Omental fat pad (tissue), 4 donors: Measurements from ENCODE around the gene FAM131C. TPM values are rescaled to one million over a fixed set of nuclear protein-coding genes. Genes with fewer than 3 reads are reported as not detected.
A peak's percentile ranks its signal among the peaks of the same experiment; 100 is the strongest.

Source experiments
- ATAC-seq: fragments of 150-250 bp; one replicate; pipeline ENCODE4 v1.9.1; 2016; ENCODE audit warnings: mild to moderate bottlenecking, moderate library complexity; ENCODE audit not compliant: low FRiP score
- DNase-seq: peaks from one replicate; pipeline ENCODE4 v3.0.0-alpha.2; 2019; ENCODE audit warnings: low spot score
- total RNA-seq, 4 donors: library from RNA; depleted of rRNA; stranded (reverse); fragments of >200 nt; gene quantifications; one replicate each; pipeline ENCODE4 v1.1.0, GENCODE V29; 2016
- TF ChIP-seq, protein P1 (sequence below), 3 donors: fragments of 450-650 bp; IDR thresholded peaks; one replicate each; pipeline ENCODE4 v1.5.1; 2016 to 2017; ENCODE audit warnings: antibody characterized with exemption in 3 of 3, mild to moderate bottlenecking in 3 of 3, moderate library complexity in 2 of 3

FAM131C gene
- total RNA-seq, 4 donors from 2014 or later, result not detected

GRCh38 chr1:16015960-16016901, 57.2 kb downstream of the FAM131C start:
- DNase-seq (no peak), ATAC-seq (no peak)
- TF ChIP-seq, protein P1, sequence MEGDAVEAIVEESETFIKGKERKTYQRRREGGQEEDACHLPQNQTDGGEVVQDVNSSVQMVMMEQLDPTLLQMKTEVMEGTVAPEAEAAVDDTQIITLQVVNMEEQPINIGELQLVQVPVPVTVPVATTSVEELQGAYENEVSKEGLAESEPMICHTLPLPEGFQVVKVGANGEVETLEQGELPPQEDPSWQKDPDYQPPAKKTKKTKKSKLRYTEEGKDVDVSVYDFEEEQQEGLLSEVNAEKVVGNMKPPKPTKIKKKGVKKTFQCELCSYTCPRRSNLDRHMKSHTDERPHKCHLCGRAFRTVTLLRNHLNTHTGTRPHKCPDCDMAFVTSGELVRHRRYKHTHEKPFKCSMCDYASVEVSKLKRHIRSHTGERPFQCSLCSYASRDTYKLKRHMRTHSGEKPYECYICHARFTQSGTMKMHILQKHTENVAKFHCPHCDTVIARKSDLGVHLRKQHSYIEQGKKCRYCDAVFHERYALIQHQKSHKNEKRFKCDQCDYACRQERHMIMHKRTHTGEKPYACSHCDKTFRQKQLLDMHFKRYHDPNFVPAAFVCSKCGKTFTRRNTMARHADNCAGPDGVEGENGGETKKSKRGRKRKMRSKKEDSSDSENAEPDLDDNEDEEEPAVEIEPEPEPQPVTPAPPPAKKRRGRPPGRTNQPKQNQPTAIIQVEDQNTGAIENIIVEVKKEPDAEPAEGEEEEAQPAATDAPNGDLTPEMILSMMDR (IDR thresholded peaks at IDR 0.05), result no peak

- DNase-seq, result no peak
- no peak for ATAC-seq
- TF ChIP-seq, protein P1 (IDR thresholded peaks at IDR 0.05), result no peak
Observed at GRCh38 chr1:16015491-16015890, 58.0 kb downstream of the FAM131C start.

- TF ChIP-seq, protein P1 (IDR thresholded peaks at IDR 0.05), result no peak
- no peak for ATAC-seq
- no peak for DNase-seq
Observed at GRCh38 chr1:16014509-16015482, 58.7 kb downstream of the FAM131C start.

GRCh38 chr1:16013908-16014258, 59.6 kb downstream of the FAM131C start:
- ATAC-seq (no peak), DNase-seq (no peak)
- TF ChIP-seq, protein P1 (IDR thresholded peaks at IDR 0.05), result no peak

- TF ChIP-seq, protein P1 (IDR thresholded peaks at IDR 0.05), result no peak
- DNase-seq, result peak; percentile 71
Observed at GRCh38 chr1:16013220-16013907, 60.1 kb downstream of the FAM131C start.

GRCh38 chr1:16012590-16013219, 60.7 kb downstream of the FAM131C start:
- peak; percentile 17 for ATAC-seq
- TF ChIP-seq, protein P1 (IDR thresholded peaks at IDR 0.05), result no peak
- peak; percentile 42 for DNase-seq

More at GRCh38 chr1:16013220-16013907, 60.1 kb downstream of the FAM131C start:
- peak; percentile 68 for ATAC-seq
